Keratinocyte (primary cell): ENCODE data around the gene EBF4. TPM values are rescaled to one million over a fixed set of nuclear protein-coding genes. Genes with fewer than 3 reads are reported as not detected.

Experiments
- DNase-seq: peaks from one replicate; pipeline ENCODE4 v3.0.0-alpha.2; 2011; ENCODE audit warnings: low read depth, missing footprints, low spot score
- FAIRE-seq: peaks from 2 replicates; lab custom pipeline; 2011; peaks lifted over from hg19 to GRCh38; lab: Jason Lieb, UNC
- H2AFZ ChIP-seq: 2 replicates; pipeline ENCODE4 v1.6.0; 2012; ENCODE audit warnings: low read length, control low read depth, inconsistent platforms; ENCODE audit not compliant: control insufficient read depth
- H3K27ac ChIP-seq: 2 replicates; pipeline ENCODE4 v1.5.1; 2011; ENCODE audit warnings: low read length; ENCODE audit not compliant: control insufficient read depth, insufficient read depth
- H3K27me3 ChIP-seq: 3 replicates; pipeline ENCODE4 v1.6.0; 2011; ENCODE audit warnings: low read length; ENCODE audit not compliant: control insufficient read depth, insufficient read depth; ENCODE audit errors: extremely low read depth
- H3K36me3 ChIP-seq, 2 experiments: 2 replicates in 1 of 2; 3 replicates in 1 of 2; pipeline ENCODE4 v1.5.1; 2011; ENCODE audit warnings: low read length in 2 of 2, mild to moderate bottlenecking in 1 of 2; ENCODE audit not compliant: control insufficient read depth in 2 of 2, insufficient read depth in 2 of 2; ENCODE audit errors: extremely low read depth in 1 of 2
- H3K4me1 ChIP-seq: 3 replicates; pipeline ENCODE4 v1.5.1; 2011; ENCODE audit warnings: low read length; ENCODE audit not compliant: control insufficient read depth, insufficient read depth; ENCODE audit errors: extremely low read depth
- H3K4me2 ChIP-seq: 3 replicates; pipeline ENCODE4 v1.6.0; 2011; ENCODE audit warnings: low read depth, low read length; ENCODE audit not compliant: control insufficient read depth, insufficient read depth; ENCODE audit errors: extremely low read depth
- H3K4me3 ChIP-seq, 3 experiments: fragments of 200-600 bp in 1 of 3; sonication (generic) in 1 of 3; 2 replicates in 2 of 3; 3 replicates in 1 of 3; pipeline ENCODE4 v1.5.1; 2011 to 2016; ENCODE audit warnings: low read length in 3 of 3, mild to moderate bottlenecking in 3 of 3, control low read depth in 2 of 3, inconsistent platforms in 1 of 3, low read depth in 1 of 3, mixed read lengths in 1 of 3, mixed run types in 1 of 3, moderate library complexity in 1 of 3; ENCODE audit not compliant: control insufficient read depth in 2 of 3, insufficient read depth in 2 of 3; ENCODE audit errors: extremely low read depth in 1 of 3
- H3K79me2 ChIP-seq: 2 replicates; pipeline ENCODE4 v1.6.0; 2012; ENCODE audit warnings: low read length; ENCODE audit not compliant: control insufficient read depth, insufficient read depth
- H3K9ac ChIP-seq: 3 replicates; pipeline ENCODE4 v1.6.0; 2011; ENCODE audit warnings: low read length; ENCODE audit not compliant: control insufficient read depth, insufficient read depth; ENCODE audit errors: extremely low read depth
- H3K9me1 ChIP-seq: 3 replicates; pipeline ENCODE4 v1.6.0; 2011; ENCODE audit warnings: low read length; ENCODE audit not compliant: control insufficient read depth, insufficient read depth; ENCODE audit errors: extremely low read depth
- H3K9me3 ChIP-seq: 2 replicates; pipeline ENCODE4 v1.5.1; 2012; ENCODE audit warnings: low read depth, low read length; ENCODE audit not compliant: control insufficient read depth
- H4K20me1 ChIP-seq: 3 replicates; pipeline ENCODE4 v1.6.0; 2011; ENCODE audit warnings: low read length; ENCODE audit not compliant: control insufficient read depth, insufficient read depth; ENCODE audit errors: extremely low read depth
- CTCF ChIP-seq, 3 experiments: IDR thresholded peaks in 1 of 3; conservative IDR thresholded peaks in 1 of 3; optimal IDR thresholded peaks in 1 of 3; 2 replicates in 2 of 3; 3 replicates in 1 of 3; pipeline versions ENCODE3 to v1.5.1; 2011; ENCODE audit warnings: low read length in 3 of 3, mild to moderate bottlenecking in 3 of 3, moderate library complexity in 2 of 3, control low read depth in 1 of 3, inconsistent platforms in 1 of 3; ENCODE audit not compliant: insufficient read depth in 2 of 3; ENCODE audit errors: extremely low read depth in 1 of 3
- EZH2 ChIP-seq: IDR thresholded peaks from one replicate; pipeline ENCODE4 v1.6.1; 2012; ENCODE audit warnings: inconsistent platforms, mild to moderate bottlenecking, low read length, moderate library complexity
- dilution Hi-C: fragments of 300-500 bp; cut with MboI; formaldehyde crosslinking; loops from one replicate; pipeline ENCODE4 v1.7.0; 2020; ENCODE audit warnings: low sequenced_read_pairs; ENCODE audit not compliant: extremely low pct_ligation_motif_present
- polyA plus RNA-seq, 5 experiments: library from polyadenylated mRNA; depleted of rRNA in 3 of 5; stranded (reverse) in 3 of 5; stranded (forward) in 1 of 5; unstranded in 1 of 5; fragments of >200 nt; gene quantifications; 1 replicate in 1 of 5; 2 replicates in 3 of 5; 3 replicates in 1 of 5; pipeline versions ENCODE4 v1.2.1 to v1.2.3, GENCODE V29; 2011 to 2012; ENCODE audit warnings: missing spikeins in 2 of 5, low read depth in 1 of 5, low replicate concordance in 1 of 5

EBF4 gene
- polyA plus RNA-seq, 1 donor (not counting 4 experiments of a cell fraction or from before 2014, with no cell fraction given), result not detected

- no peak for TF ChIP-seq EZH2
- no peak for TF ChIP-seq CTCF (optimal IDR thresholded peaks at IDR 0.05 in 1 of 3, IDR thresholded peaks at IDR 0.05 in 1 of 3, conservative IDR thresholded peaks at IDR 0.05 in 1 of 3; ENCODE audit: extremely low read depth in 1 of 3, insufficient read depth in 2 of 3, low read length in 3 of 3)
- Histone ChIP-seq H3K9me1 (no peaks in the 10 kb centered on the region), H3K36me3 (no peaks in the 10 kb centered on the region), H3K9ac (no peak overlapping the region), H3K27ac (no peak overlapping the region), H3K27me3 (peaks cover 49% of the 10 kb centered on the region), H3K4me2 (no peak overlapping the region), H2AFZ (no peak overlapping the region), H3K79me2 (no peaks in the 10 kb centered on the region), H3K4me3 (no peak overlapping the region), H3K9me3 (no peaks in the 10 kb centered on the region), H3K4me1 (no peaks in the 10 kb centered on the region), H4K20me1 (no peaks in the 10 kb centered on the region)
- DNase-seq (no peak), FAIRE-seq (no peak)
- dilution Hi-C loops, result no loop called here
Measured at GRCh38 chr20:2757969-2758368, 65.4 kb downstream of the EBF4 start.

GRCh38 chr20:2759143-2759542 is 66.6 kb downstream of the EBF4 start:
- DNase-seq (no peak), FAIRE-seq (no peak)
- no peak overlapping the region for H3K9ac ChIP-seq
- H3K4me1 ChIP-seq, result no peaks in the 10 kb centered on the region
- H3K27me3 ChIP-seq, result peaks cover 43% of the 10 kb centered on the region
- H2AFZ ChIP-seq, result no peak overlapping the region
- TF ChIP-seq EZH2 (no peak), CTCF (optimal IDR thresholded peaks at IDR 0.05 in 1 of 3, IDR thresholded peaks at IDR 0.05 in 1 of 3, conservative IDR thresholded peaks at IDR 0.05 in 1 of 3; ENCODE audit: extremely low read depth in 1 of 3, insufficient read depth in 2 of 3, low read length in 3 of 3) (no peak)
- H3K27ac ChIP-seq, result no peak overlapping the region
- dilution Hi-C loops, result no loop called here
- no peaks in the 10 kb centered on the region for H3K9me3 ChIP-seq
- no peak overlapping the region for H3K4me2 ChIP-seq
- H3K4me3 ChIP-seq, result no peak overlapping the region
- no peaks in the 10 kb centered on the region for H3K36me3 ChIP-seq
- no peaks in the 10 kb centered on the region for H3K9me1 ChIP-seq
- H4K20me1 ChIP-seq, result no peaks in the 10 kb centered on the region
- no peaks in the 10 kb centered on the region for H3K79me2 ChIP-seq
